K562 (cell line): ENCODE results near the gene RFNG. TPM values are rescaled to one million over a fixed set of nuclear protein-coding genes. Genes with fewer than 3 reads are reported as not detected.

Experiments used
- ATAC-seq: fragments of 200-7000 bp; cut with Tn5 transposase; 3 replicates; pipeline ENCODE4 v1.9.1; 2020; ENCODE audit warnings: moderate library complexity
- BruUV-seq: library from RNA; stranded (reverse); fragments of 400-500 nt; replicated peaks from 2 replicates; lab custom pipeline; 2021; lab: Mats Ljungman, UMichigan
- CTCF ChIA-PET: fragments of 300-600 bp; formaldehyde crosslinking; extraction: SDS; loops from one replicate; lab custom pipeline; 2021; ENCODE audit warnings: low intra/inter-chr PET ratio; lab: Yijun Ruan, JAX
- POLR2A ChIA-PET: fragments of 300-600, 350-650 bp; sonication (Branson Sonifier 250); formaldehyde crosslinking; extraction: SDS; loops from one replicate; lab custom pipeline; 2021; ENCODE audit warnings: antibody characterized with exemption, inconsistent platforms; lab: Yijun Ruan, JAX
- DNase-seq, 4 experiments: peaks; one replicate each; pipeline versions ENCODE4 v3.0.0 to v3.0.0-alpha.2; 2011 to 2018; ENCODE audit warnings: low spot score in 3 of 4, mixed read lengths in 3 of 4; ENCODE audit errors: extremely low read depth in 1 of 4
- FAIRE-seq: peaks from 2 replicates; lab custom pipeline; 2011; peaks lifted over from hg19 to GRCh38; lab: Jason Lieb, UNC
- H2AFZ ChIP-seq: 2 replicates; pipeline ENCODE4 v1.6.0; 2011; ENCODE audit warnings: low read depth, low read length, control low read depth, inconsistent platforms
- H3K27ac ChIP-seq: fragments of 200-600 bp; 3 replicates; pipeline ENCODE4 v1.8.0; 2011; ENCODE audit warnings: low read depth, mild to moderate bottlenecking, control low read depth, inconsistent platforms, low read length, moderate library complexity, mixed read lengths; ENCODE audit errors: extremely low read depth
- H3K27me3 ChIP-seq, 2 experiments: fragments of 300-600 bp in 1 of 2; 2 replicates in 1 of 2; 3 replicates in 1 of 2; pipeline versions ENCODE4 v1.6.0 to v1.8.0; 2011; ENCODE audit warnings: inconsistent platforms in 2 of 2, low read length in 2 of 2, mild to moderate bottlenecking in 1 of 2, mixed read lengths in 1 of 2, moderate library complexity in 1 of 2; ENCODE audit not compliant: control insufficient read depth in 2 of 2, insufficient read depth in 2 of 2
- H3K36me3 ChIP-seq: fragments of 300-600 bp; 3 replicates; pipeline ENCODE4 v1.8.0; 2011; ENCODE audit warnings: mild to moderate bottlenecking, low read length, inconsistent platforms; ENCODE audit not compliant: control insufficient read depth, insufficient read depth
- H3K4me1 ChIP-seq, 2 experiments: fragments of 200-600 bp in 1 of 2; replicated peaks in 1 of 2; 2 replicates in 1 of 2; 3 replicates in 1 of 2; pipeline versions ENCODE4 v1.5.1 to v1.8.0; 2011; ENCODE audit warnings: inconsistent platforms in 2 of 2, low read length in 2 of 2, mild to moderate bottlenecking in 1 of 2, mixed read lengths in 1 of 2, moderate library complexity in 1 of 2; ENCODE audit not compliant: control insufficient read depth in 2 of 2, insufficient read depth in 2 of 2
- H3K4me2 ChIP-seq: 2 replicates; pipeline ENCODE4 v1.6.1; 2011; ENCODE audit warnings: low read length, control low read depth, inconsistent platforms, mixed read lengths; ENCODE audit not compliant: insufficient read depth
- H3K4me3 ChIP-seq: fragments of 200-600 bp; sonication (generic), shearing (Covaris generic); 2 replicates; pipeline ENCODE4 v1.5.1; 2016; ENCODE audit warnings: control low read depth, inconsistent platforms
- H3K79me2 ChIP-seq: fragments of 200-600 bp; 3 replicates; pipeline ENCODE4 v1.8.0; 2011; ENCODE audit warnings: low read length, inconsistent platforms; ENCODE audit not compliant: control insufficient read depth, insufficient read depth
- H3K9ac ChIP-seq, 2 experiments: 2 replicates each; pipeline versions ENCODE4 v1.6.0 to v1.6.1; 2011; ENCODE audit warnings: low read depth in 2 of 2, low read length in 2 of 2, control low read depth in 1 of 2, inconsistent platforms in 1 of 2, mild to moderate bottlenecking in 1 of 2, mixed read lengths in 1 of 2; ENCODE audit not compliant: insufficient read depth in 1 of 2
- H3K9me1 ChIP-seq: one replicate; pipeline ENCODE4 v1.6.0; 2011; ENCODE audit warnings: inconsistent platforms, mild to moderate bottlenecking, low read length, moderate library complexity; ENCODE audit not compliant: control insufficient read depth, insufficient read depth
- H3K9me3 ChIP-seq: replicated peaks from 2 replicates; pipeline ENCODE4 v1.5.1; 2011; ENCODE audit warnings: low read depth, low read length, inconsistent platforms; ENCODE audit not compliant: control insufficient read depth, insufficient read depth
- H4K20me1 ChIP-seq: replicated peaks from 2 replicates; pipeline ENCODE4 v1.6.1; 2011; ENCODE audit warnings: low read length, inconsistent platforms, mixed read lengths; ENCODE audit not compliant: control insufficient read depth, insufficient read depth
- BRF1 ChIP-seq: IDR thresholded peaks from 3 replicates; pipeline ENCODE4 v1.6.1; 2011; ENCODE audit warnings: borderline replicate concordance, mild to moderate bottlenecking; ENCODE audit not compliant: insufficient read length; ENCODE audit errors: extremely low read depth
- CHD2 ChIP-seq: IDR thresholded peaks from 2 replicates; pipeline ENCODE4 v1.6.1; 2011; ENCODE audit warnings: low read depth, low read length
- COPS2 ChIP-seq: fragments of 450-650 bp; conservative IDR thresholded peaks from 2 replicates; pipeline ENCODE4 v1.6.1; 2016; ENCODE audit warnings: mild to moderate bottlenecking, moderate library complexity
- DACH1 ChIP-seq: fragments of 450-650 bp; IDR thresholded peaks from 2 replicates; pipeline ENCODE4 v1.6.1; 2018; ENCODE audit not compliant: partially characterized antibody
- ELF1 ChIP-seq: fragments of 200-800 bp; sonication (Bioruptor generic); IDR thresholded peaks from 2 replicates; pipeline ENCODE4 v1.6.1; 2016; ENCODE audit warnings: missing genetic modification characterization, missing compliant biosample characterization
- EP400 ChIP-seq: fragments of 450-650 bp; IDR thresholded peaks from 2 replicates; pipeline ENCODE4 v1.6.1; 2017; ENCODE audit warnings: antibody characterized with exemption, mild to moderate bottlenecking, moderate library complexity
- KAT7 ChIP-seq: sonication (generic); formaldehyde crosslinking; IDR thresholded peaks from 2 replicates; pipeline ENCODE4 v1.8.0; 2022; ENCODE audit warnings: missing genetic modification reagents, mild to moderate bottlenecking, borderline replicate concordance
- MAFG ChIP-seq: fragments of 450-650 bp; conservative IDR thresholded peaks from 2 replicates; pipeline ENCODE4 v1.6.1; 2016; ENCODE audit warnings: missing genetic modification characterization, missing compliant biosample characterization
- MED1 ChIP-seq: sonication (generic); formaldehyde crosslinking; IDR thresholded peaks from 2 replicates; pipeline ENCODE4 v1.8.1; 2023; ENCODE audit warnings: missing genetic modification reagents, borderline replicate concordance
- PML ChIP-seq: IDR thresholded peaks from 2 replicates; pipeline ENCODE4 v1.6.1; 2012; ENCODE audit warnings: low read length, inconsistent platforms
- POLR2AphosphoS5 ChIP-seq: IDR thresholded peaks from 2 replicates; pipeline ENCODE4 v1.6.1; 2011; ENCODE audit warnings: mild to moderate bottlenecking, low read depth, low read length, moderate library complexity; ENCODE audit not compliant: control insufficient read depth, insufficient read depth
- RBM22 ChIP-seq: fragments of 200-400 bp; formaldehyde crosslinking; IDR thresholded peaks from 2 replicates; pipeline ENCODE4 v1.6.1; 2018; ENCODE audit warnings: low read length, low read depth; ENCODE audit not compliant: poor library complexity, severe bottlenecking
- SMAD3 ChIP-seq: fragments of 450-650 bp; formaldehyde crosslinking; conservative IDR thresholded peaks from 2 replicates; pipeline ENCODE4 v1.4.0; 2020; ENCODE audit warnings: mild to moderate bottlenecking
- SRF ChIP-seq, 2 experiments: fragments of 250-450, 450-650 bp in 1 of 2; sonication (Bioruptor Pico) in 1 of 2; sonication (generic) in 1 of 2; formaldehyde crosslinking; IDR thresholded peaks; 2 replicates each; pipeline versions ENCODE4 v1.5.0 to v1.5.1; 2020 to 2022; ENCODE audit warnings: mild to moderate bottlenecking in 1 of 2, missing genetic modification reagents in 1 of 2
- ZNF668 ChIP-seq: fragments of 250-450 bp; sonication (Bioruptor Pico); IDR thresholded peaks from 2 replicates; pipeline ENCODE4 v1.8.0; 2022; ENCODE audit warnings: mild to moderate bottlenecking, inconsistent platforms
- ZNF717 ChIP-seq: fragments of 250-450 bp; sonication (Bioruptor Pico); IDR thresholded peaks from 2 replicates; pipeline ENCODE4 v1.5.0; 2021
- WGBS: fragments of 100-300 bp; shearing (Covaris generic); methylation state at CpG from one replicate; pipeline ENCODE4 v1.1.6; 2016; ENCODE audit warnings: low coverage, mixed read lengths; ENCODE audit not compliant: insufficient coverage; ENCODE audit errors: missing lambda C conversion rate; 5-methylcytosine and 5-hydroxymethylcytosine counted together
- in situ Hi-C: fragments of 300-500 bp; cut with MboI; formaldehyde crosslinking; loops from 4 replicates; pipeline ENCODE4 v1.15.0; 2018; ENCODE audit warnings: inconsistent platforms, mixed read lengths
- intact Hi-C: fragments of 100-400 bp; cut with micrococcal nuclease; formaldehyde crosslinking; loops from 2 replicates; pipeline ENCODE4 v1.14.2; 2022
- polyA plus RNA-seq, 8 experiments: library from polyadenylated mRNA; depleted of rRNA in 4 of 8; stranded (reverse) in 5 of 8; unstranded in 3 of 8; fragments of >200 nt; fragmentation: Nextera tagmentation in 2 of 8; fragmentation: Illumina TruSeq in 1 of 8; extraction: Ambion mirVana in 2 of 8; extraction: Trizol in 1 of 8; gene quantifications; 2 replicates each; pipeline versions ENCODE4 v1.2.1 to v1.2.3, GENCODE V29; 2011 to 2014; ENCODE audit warnings: inconsistent platforms in 1 of 8, missing spikeins in 1 of 8
- total RNA-seq, 7 experiments: library from RNA; depleted of rRNA in 6 of 7; stranded (reverse); fragments of >200 nt in 6 of 7; fragmentation: Illumina TruSeq in 2 of 7; extraction: Trizol in 2 of 7; gene quantifications; 2 replicates each; pipeline versions ENCODE4 v1.2.1 to v1.2.3, GENCODE V29; 2011 to 2021; ENCODE audit warnings: low replicate concordance in 1 of 7

RFNG gene
- total and polyA plus RNA-seq, 9 of the 15 experiments (the other 6 are each of a cell fraction or from before 2014, with no cell fraction given), result 0.32 to 32.8 (median 9.5) TPM

- Histone ChIP-seq H3K27me3 (no peaks in the 10 kb centered on the region), H3K9ac (peak overlapping the region in 1 of 2 experiments; percentile 75; a peak in 2 of 4 replicates), H3K9me3 (no peaks in the 10 kb centered on the region), H3K36me3 (peaks cover 36% of the 10 kb centered on the region; the same call in 2 of the 3 replicates), H2AFZ (no peak overlapping the region), H3K9me1 (peaks cover 3% of the 10 kb centered on the region), H4K20me1 (peaks cover 27% of the 10 kb centered on the region), H3K4me3 (no peak overlapping the region), H3K27ac (no peak overlapping the region), H3K4me2 (no peak overlapping the region), H3K79me2 (no peaks in the 10 kb centered on the region), H3K4me1 (peaks cover 0 to 46% of the 10 kb centered on the region in 2 experiments; a peak in 2 of 5 replicates)
- in situ Hi-C loops, result no loop called here
- no TSS peak for BruUV-seq
- 43% methylated on average over 25 of the region's 25 CpGs for WGBS
- 0 out of 3 replicates have a peak, but pooled peaks have one; percentile 2 for ATAC-seq
- peak in 1 of 4 experiments; percentile 34 for DNase-seq
- intact Hi-C loops, result no loop called here
- CTCF ChIA-PET, result no interaction called here
- FAIRE-seq, result peak; percentile 70
- POLR2A ChIA-PET, result interaction anchor here (0.5 to 4.2 kb wide), 11 partner anchors 10 to 948 kb away, joined by 3 to 52 read pairs (median 3); partner anchors contain the start of genes DUS1L and FASN
- 0 out of 2 replicates have a peak, but pooled peaks have one; percentile 35 for TF ChIP-seq KAT7 (CRISPR knock-in tag)
- TF ChIP-seq BRF1, result no peak
- TF ChIP-seq ZNF717, result no peak
- TF ChIP-seq CHD2, result peak; percentile 7; the same call in 1 of the 2 replicates
- no peak for TF ChIP-seq SRF (CRISPR knock-in tag; IDR thresholded peaks at IDR 0.05)
- no peak for TF ChIP-seq COPS2
- TF ChIP-seq RBM22, result peak; percentile 81
- no peak for TF ChIP-seq MAFG
- no peak for TF ChIP-seq MED1 (CRISPR knock-in tag)
- no peak for TF ChIP-seq DACH1
- no peak for TF ChIP-seq SMAD3 (CRISPR knock-in tag)
- no peak for TF ChIP-seq ZNF668 (CRISPR knock-in tag)
- TF ChIP-seq ELF1 (tag), result no peak
- TF ChIP-seq PML, result peak; percentile 9; the same call in 1 of the 2 replicates
- no peak for TF ChIP-seq EP400
- peak; percentile 62; the same call in 1 of the 2 replicates for TF ChIP-seq POLR2AphosphoS5
Measured at GRCh38 chr17:82076018-82076784, 24.6 kb upstream of the RFNG start.
